GM18873 (cell line): Measurements from ENCODE around the gene LRRC49.

Experiments used
- ATAC-seq: cut with Tn5 transposase; IDR thresholded peaks from one replicate; pipeline ENCODE4 v1.9.1; 2021; ENCODE audit warnings: mild to moderate bottlenecking, moderate library complexity, moderate number of reproducible peaks; ENCODE audit not compliant: unreplicated experiment, low FRiP score

The LRRC49 gene

DNA sequence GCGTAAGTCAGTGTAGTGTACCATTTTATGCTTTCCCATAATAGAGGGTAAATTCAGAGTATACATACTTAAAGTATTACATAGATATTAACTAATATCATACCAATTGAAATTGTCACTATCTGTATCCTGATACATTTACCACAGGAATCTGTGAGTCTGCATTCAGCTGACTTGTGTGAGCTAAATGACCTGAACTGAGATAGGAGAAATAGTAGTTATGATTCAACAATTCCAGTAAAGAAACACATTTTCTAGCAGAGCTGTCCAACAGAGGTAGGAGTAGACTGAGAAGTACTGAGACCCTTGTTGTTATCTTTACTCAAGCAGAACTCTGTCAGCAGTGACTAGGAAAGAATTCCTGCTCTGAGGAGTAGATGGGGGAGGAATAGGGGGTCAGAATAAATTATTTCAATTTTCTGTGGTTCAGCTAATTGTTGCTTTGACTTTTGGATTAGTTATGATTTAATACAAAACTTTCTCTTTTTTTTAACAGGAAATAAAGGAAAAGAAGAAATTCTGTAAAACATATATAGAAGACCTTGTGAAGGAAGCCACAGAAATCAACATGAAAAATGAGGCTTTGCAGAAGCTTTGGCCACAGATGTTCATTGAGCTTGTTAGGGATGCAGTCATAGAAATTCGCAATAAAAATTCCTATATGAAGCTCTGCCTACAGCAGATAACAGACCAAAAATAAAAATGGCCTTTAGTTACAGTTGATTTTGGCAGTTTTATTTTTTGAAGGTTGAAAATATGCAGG, 156.5 kb downstream of the LRRC49 start:
- ATAC-seq: no peak

GRCh38 chr15:71049706-71050422, 157.2 kb downstream of the LRRC49 start:
- no peak for ATAC-seq

DNA sequence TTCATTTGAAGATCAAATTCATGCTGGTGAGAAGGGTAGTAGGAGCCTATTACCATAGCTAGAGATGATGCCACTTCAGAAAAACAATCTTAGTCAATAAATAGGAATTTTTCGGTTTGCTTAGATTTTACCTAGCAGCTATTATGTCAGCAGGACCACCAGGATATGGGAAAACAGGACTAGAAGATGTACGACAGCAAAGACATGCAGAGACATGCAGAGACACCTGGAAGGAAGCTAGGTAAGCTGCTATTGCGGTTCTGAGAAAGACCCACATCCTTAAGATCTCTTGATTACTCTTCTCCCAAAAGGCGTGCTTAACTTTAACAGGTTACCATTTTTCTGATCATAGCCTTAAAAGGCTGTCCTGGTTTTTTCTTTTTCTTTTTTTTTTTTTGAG, 157.8 kb downstream of the LRRC49 start:
- no peak for ATAC-seq

GRCh38 chr15:71051539-71051938, 158.9 kb downstream of the LRRC49 start:
- ATAC-seq: no peak

DNA sequence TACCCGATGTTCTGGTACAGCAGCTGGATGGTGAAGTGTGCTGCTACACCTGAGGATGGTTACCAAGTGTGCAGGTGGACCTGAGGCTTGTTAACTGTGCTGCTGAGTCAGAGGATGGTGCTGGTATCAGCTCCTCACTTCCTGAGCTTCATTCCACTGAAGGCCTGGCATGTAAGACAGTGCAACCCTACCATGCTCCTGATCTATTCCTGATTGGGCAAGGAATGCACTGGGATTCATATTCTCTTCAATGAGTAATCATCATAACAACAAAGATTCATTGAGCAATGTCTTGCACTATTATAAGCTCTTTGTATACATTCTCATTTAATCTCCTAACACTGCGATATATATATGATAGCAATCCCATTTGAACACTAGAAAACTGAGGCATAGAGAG, 159.7 kb downstream of the LRRC49 start:
- ATAC-seq: no peak

GRCh38 chr15:71054286-71054952, 161.8 kb downstream of the LRRC49 start:
- ATAC-seq: no peak

- ATAC-seq: no peak
These were observed 162.8 kb downstream of the LRRC49 start for GRCh38 chr15:71055461-71055860.

DNA sequence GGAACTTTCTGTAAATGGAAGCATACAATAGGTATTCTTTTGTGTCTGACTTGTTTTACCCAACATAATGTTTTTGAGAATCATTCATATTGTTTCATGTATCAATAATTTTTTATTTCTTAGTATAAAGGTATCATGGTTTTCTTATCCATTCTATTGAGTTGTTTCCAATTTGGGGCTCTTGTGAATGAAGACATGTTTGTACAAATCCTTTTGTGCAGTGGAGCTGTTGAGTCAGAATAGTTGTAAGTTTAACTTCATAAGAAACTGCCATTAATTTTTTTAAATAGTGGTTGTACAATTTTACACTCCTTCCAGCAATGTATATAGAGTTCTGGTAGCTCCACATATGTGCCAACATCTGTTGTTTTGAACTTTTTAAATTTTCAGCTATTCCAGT, 163.5 kb downstream of the LRRC49 start:
- no peak for ATAC-seq

- ATAC-seq: no peak
These were observed 164.5 kb downstream of the LRRC49 start for GRCh38 chr15:71057143-71057542.

GRCh38 chr15:71057581-71057980, 165.0 kb downstream of the LRRC49 start:
- ATAC-seq: no peak

GRCh38 chr15:71060983-71061382, 168.4 kb downstream of the LRRC49 start:
- no peak for ATAC-seq

DNA sequence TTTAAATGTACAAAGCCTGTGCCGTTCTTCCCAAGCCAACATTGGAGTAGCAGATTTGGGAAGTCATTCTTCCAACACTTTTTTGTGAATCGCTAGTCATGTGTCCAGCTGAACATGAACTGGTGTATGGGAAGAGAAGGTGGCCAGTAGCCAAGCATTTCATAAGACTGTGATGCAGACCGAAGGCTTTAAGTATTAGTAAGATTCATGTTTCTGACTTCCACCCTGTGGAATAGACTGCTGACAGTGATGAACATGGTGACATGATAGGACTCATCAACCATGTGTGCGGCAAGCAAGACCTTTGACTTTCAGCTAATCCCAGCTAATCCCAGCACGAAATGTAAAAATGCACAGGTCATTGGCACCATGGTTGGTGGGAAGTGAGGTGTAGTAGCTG, 174.4 kb downstream of the LRRC49 start:
- ATAC-seq: no peak

- ATAC-seq: no peak
These were observed 177.1 kb downstream of the LRRC49 start for GRCh38 chr15:71069693-71070092.

DNA sequence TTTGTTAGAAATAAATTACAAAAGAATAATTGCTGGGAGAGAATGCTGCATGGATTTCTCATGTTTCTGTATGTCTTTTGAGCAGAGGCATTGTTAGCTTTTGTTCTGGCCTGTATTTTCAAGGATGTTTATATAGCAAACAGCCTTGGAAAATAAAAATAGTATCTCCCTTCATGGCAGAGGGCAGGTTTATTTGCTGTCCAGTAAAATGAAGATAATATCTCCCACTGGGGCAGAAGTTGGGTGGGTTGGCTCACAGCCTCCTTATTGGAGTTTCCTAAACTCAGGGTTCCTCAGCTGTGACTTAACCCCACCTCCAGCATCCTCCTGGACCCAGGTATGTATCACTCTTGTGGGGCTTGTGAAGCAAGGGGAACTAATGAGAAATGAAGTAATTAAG, 178.9 kb downstream of the LRRC49 start:
- ATAC-seq: no peak

DNA sequence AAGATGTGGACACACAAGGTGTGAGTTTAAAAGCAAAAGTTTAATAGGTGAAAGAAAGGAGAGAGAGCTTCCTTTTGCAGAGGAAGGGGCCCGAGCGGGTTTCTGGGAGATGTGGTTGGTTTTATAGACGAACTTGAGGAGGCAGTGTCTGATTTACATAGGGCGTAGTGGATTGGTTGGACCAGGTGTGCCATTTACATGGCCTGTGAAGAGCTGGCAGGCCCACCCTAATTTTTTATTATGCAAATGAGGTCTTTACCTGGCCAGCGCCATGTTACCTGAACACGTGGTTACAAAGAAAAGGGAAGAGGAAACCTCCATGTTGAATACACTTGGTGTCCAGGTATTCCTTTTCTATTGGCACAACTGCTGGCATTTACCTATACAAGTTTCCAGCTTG, 179.8 kb downstream of the LRRC49 start:
- ATAC-seq: no peak

- no peak for ATAC-seq
These were observed 186.0 kb downstream of the LRRC49 start for GRCh38 chr15:71078506-71079207.

DNA sequence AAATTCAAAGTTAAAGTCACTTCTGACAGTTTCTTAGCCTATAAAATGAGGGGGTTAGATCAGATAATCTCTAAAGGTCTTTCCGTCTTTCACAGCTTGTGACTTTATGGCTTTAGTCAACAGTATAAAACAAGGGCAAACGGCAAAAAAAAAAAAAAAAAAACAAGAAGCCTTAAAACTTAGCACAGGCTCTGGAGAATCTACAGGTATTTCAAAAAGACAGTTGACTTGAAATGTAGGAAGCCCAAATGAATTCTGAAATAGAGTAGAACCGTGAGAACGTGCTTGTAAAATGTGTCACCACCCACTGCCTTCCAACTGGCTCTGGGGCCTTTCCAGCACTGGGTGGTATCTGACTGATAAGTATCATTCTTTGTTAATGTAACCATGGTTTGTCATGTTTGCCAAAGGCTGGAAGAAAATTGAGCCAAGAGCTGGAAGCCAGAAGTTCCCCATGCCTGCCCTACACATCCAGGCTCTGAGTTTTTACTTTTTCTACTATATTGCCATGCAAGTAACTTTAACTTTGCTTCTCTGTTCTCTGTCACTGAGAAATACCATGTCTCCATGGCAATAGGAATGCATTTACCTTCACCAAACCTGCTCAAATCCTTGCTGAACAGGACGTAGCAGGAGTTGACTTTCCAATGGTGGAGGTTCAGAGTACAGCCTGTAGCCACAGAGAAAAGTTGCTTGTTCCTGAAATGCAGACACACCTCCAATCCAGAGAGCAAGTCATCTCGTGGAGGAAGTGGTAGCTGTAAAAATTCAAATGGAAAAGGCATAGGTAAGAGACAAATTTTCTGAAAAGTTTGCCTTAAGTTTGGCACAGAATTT, 186.8 kb downstream of the LRRC49 start:
- ATAC-seq: no peak

GRCh38 chr15:71080166-71080565, 187.5 kb downstream of the LRRC49 start:
- ATAC-seq: no peak

GRCh38 chr15:71080705-71081104, 188.1 kb downstream of the LRRC49 start:
- ATAC-seq: no peak

- ATAC-seq: no peak
These were observed 190.2 kb downstream of the LRRC49 start for GRCh38 chr15:71082803-71083202.
